K562 (cell line): ENCODE data around the gene MYO3B. TPM values are rescaled to one million over a fixed set of nuclear protein-coding genes. Genes with fewer than 3 reads are reported as not detected.

Experiments used
- ATF6 ChIP-seq: sonication (generic); formaldehyde crosslinking; IDR thresholded peaks from 2 replicates; pipeline ENCODE4 v1.4.0; 2020; ENCODE audit warnings: mild to moderate bottlenecking, missing genetic modification reagents
- CBX3 ChIP-seq, 2 experiments: IDR thresholded peaks; 1 replicate in 1 of 2; 2 replicates in 1 of 2; pipeline ENCODE4 v1.6.1; 2012; ENCODE audit warnings: inconsistent platforms in 2 of 2, low read length in 2 of 2, borderline replicate concordance in 1 of 2, control low read depth in 1 of 2
- GMEB1 ChIP-seq: fragments of 250-450 bp; sonication (Bioruptor Pico); IDR thresholded peaks from 2 replicates; pipeline ENCODE4 v1.4.0; 2020; ENCODE audit warnings: mild to moderate bottlenecking
- PBX2 ChIP-seq, 2 experiments: IDR thresholded peaks in 1 of 2; conservative IDR thresholded peaks in 1 of 2; 2 replicates each; pipeline ENCODE4 v1.6.1; 2016; ENCODE audit warnings: low read depth in 2 of 2, mild to moderate bottlenecking in 1 of 2, missing compliant biosample characterization in 1 of 2, missing genetic modification characterization in 1 of 2, moderate library complexity in 1 of 2
- TAF9B ChIP-seq: fragments of 450-650 bp; IDR thresholded peaks from 2 replicates; pipeline ENCODE4 v1.6.1; 2018; ENCODE audit warnings: mild to moderate bottlenecking; ENCODE audit not compliant: partially characterized antibody
- ZNF395 ChIP-seq: fragments of 200-800 bp; sonication (Bioruptor generic); IDR thresholded peaks from 2 replicates; pipeline ENCODE4 v1.6.1; 2017; ENCODE audit warnings: missing genetic modification characterization, missing compliant biosample characterization
- polyA plus RNA-seq, 8 experiments: library from polyadenylated mRNA; depleted of rRNA in 4 of 8; stranded (reverse) in 5 of 8; unstranded in 3 of 8; fragments of >200 nt; fragmentation: Nextera tagmentation in 2 of 8; fragmentation: Illumina TruSeq in 1 of 8; extraction: Ambion mirVana in 2 of 8; extraction: Trizol in 1 of 8; gene quantifications; 2 replicates each; pipeline versions ENCODE4 v1.2.1 to v1.2.3, GENCODE V29; 2011 to 2014; ENCODE audit warnings: inconsistent platforms in 1 of 8, missing spikeins in 1 of 8
- total RNA-seq, 7 experiments: library from RNA; depleted of rRNA in 6 of 7; stranded (reverse); fragments of >200 nt in 6 of 7; fragmentation: Illumina TruSeq in 2 of 7; extraction: Trizol in 2 of 7; gene quantifications; 2 replicates each; pipeline versions ENCODE4 v1.2.1 to v1.2.3, GENCODE V29; 2011 to 2021; ENCODE audit warnings: low replicate concordance in 1 of 7

MYO3B gene
- total and polyA plus RNA-seq, 9 of the 15 experiments (the other 6 are each of a cell fraction or from before 2014, with no cell fraction given): 2.7 to 6.5 (median 3.6) TPM

GRCh38 chr2:170362871-170363631 lies 185.1 kb downstream of the MYO3B start (continued):
- TF ChIP-seq ATF6 (CRISPR knock-in tag): no peak
- TF ChIP-seq ZNF395 (CRISPR knock-in tag): no peak
- no peak for TF ChIP-seq PBX2 (CRISPR knock-in tag; IDR thresholded peaks at IDR 0.05; ENCODE audit: low read depth)
- peak; percentile 80 for TF ChIP-seq PBX2 (tag; conservative IDR thresholded peaks at IDR 0.05; ENCODE audit: low read depth)
- TF ChIP-seq CBX3 (IDR thresholded peaks at IDR 0.05; ENCODE audit: borderline replicate concordance in 1 of 2, low read length in 2 of 2): peak in 1 of 2 experiments; percentile 26; a peak in 1 of 3 replicates
- no peak for TF ChIP-seq TAF9B
- no peak for TF ChIP-seq GMEB1 (CRISPR knock-in tag)
